ENCODE results near the gene RXRA.

RXRA gene

GRCh38 chr9:134420281-134420845, 94.1 kb downstream of the RXRA start:
- DNase-seq: no peak

- DNase-seq: no peak
Measured at GRCh38 chr9:134420974-134421432, 94.7 kb downstream of the RXRA start.

- no peak for DNase-seq
Measured at GRCh38 chr9:134421888-134422287, 95.6 kb downstream of the RXRA start.

GRCh38 chr9:134422301-134423090, 96.2 kb downstream of the RXRA start:
- no peak for DNase-seq

GRCh38 chr9:134423166-134423565, 96.9 kb downstream of the RXRA start:
- DNase-seq: no peak

- DNase-seq: no peak
Measured at GRCh38 chr9:134423749-134424148, 97.5 kb downstream of the RXRA start.

- no peak for DNase-seq
Measured at GRCh38 chr9:134424818-134425217, 98.6 kb downstream of the RXRA start.

- no peak for DNase-seq
Measured at GRCh38 chr9:134425401-134425800, 99.1 kb downstream of the RXRA start.

GRCh38 chr9:134425812-134426211, 99.6 kb downstream of the RXRA start:
- no peak for DNase-seq

GRCh38 chr9:134426436-134426835, 100.2 kb downstream of the RXRA start:
- no peak for DNase-seq

- no peak for DNase-seq
Measured at GRCh38 chr9:134427153-134427782, 101.0 kb downstream of the RXRA start.

GRCh38 chr9:134428559-134428958, 102.3 kb downstream of the RXRA start:
- no peak for DNase-seq

- DNase-seq: no peak
Measured at GRCh38 chr9:134429007-134429406, 102.8 kb downstream of the RXRA start.

GRCh38 chr9:134429481-134429880, 103.2 kb downstream of the RXRA start:
- no peak for DNase-seq

GRCh38 chr9:134431095-134431494, 104.8 kb downstream of the RXRA start:
- DNase-seq: no peak

- no peak for DNase-seq
Measured at GRCh38 chr9:134431626-134432025, 105.4 kb downstream of the RXRA start.

- DNase-seq: no peak
Measured at GRCh38 chr9:134432471-134432870, 106.2 kb downstream of the RXRA start.

GRCh38 chr9:134433101-134433500, 106.8 kb downstream of the RXRA start:
- no peak for DNase-seq

- DNase-seq: no peak
Measured at GRCh38 chr9:134433909-134434882, 107.9 kb downstream of the RXRA start.

GRCh38 chr9:134434894-134435506, 108.7 kb downstream of the RXRA start:
- DNase-seq: no peak

GRCh38 chr9:134435550-134436378, 109.5 kb downstream of the RXRA start:
- DNase-seq: no peak

GRCh38 chr9:134436379-134436762, 110.1 kb downstream of the RXRA start:
- no peak for DNase-seq
